ENCODE measurements around the gene PTPRF.
"Not testable (repeated sequence)": the region's sequence is repeated elsewhere in the genome, so short reads cannot be mapped to it uniquely, and the experiment has no call there.

The PTPRF gene

GRCh38 chr1:43634721-43635120 lies 104.0 kb downstream of the PTPRF start:
- no peak for DNase-seq (ENCODE audit: low spot score)

GRCh38 chr1:43636006-43636641 lies 105.4 kb downstream of the PTPRF start:
- no peak for DNase-seq (ENCODE audit: low spot score)

GRCh38 chr1:43637267-43637666 lies 106.6 kb downstream of the PTPRF start:
- no peak for DNase-seq (ENCODE audit: low spot score)

- DNase-seq (ENCODE audit: low spot score) = not testable (repeated sequence)
Measured at GRCh38 chr1:43638381-43638780, 107.7 kb downstream of the PTPRF start.

GRCh38 chr1:43639976-43640794 lies 109.5 kb downstream of the PTPRF start:
- DNase-seq (ENCODE audit: low spot score) = no peak

- DNase-seq (ENCODE audit: low spot score) = no peak
Measured at GRCh38 chr1:43644558-43644957, 113.9 kb downstream of the PTPRF start.

- DNase-seq (ENCODE audit: low spot score) = no peak
Measured at GRCh38 chr1:43645461-43645860, 114.8 kb downstream of the PTPRF start.

GRCh38 chr1:43647331-43647730 lies 116.6 kb downstream of the PTPRF start:
- DNase-seq (ENCODE audit: low spot score) = not testable (repeated sequence)

GRCh38 chr1:43648221-43648847 lies 117.7 kb downstream of the PTPRF start:
- no peak for DNase-seq (ENCODE audit: low spot score)

- DNase-seq (ENCODE audit: low spot score) = no peak
Measured at GRCh38 chr1:43648876-43649477, 118.3 kb downstream of the PTPRF start.

GRCh38 chr1:43650310-43651085 lies 119.8 kb downstream of the PTPRF start:
- peak; percentile 100 for DNase-seq (ENCODE audit: low spot score)

- no peak for DNase-seq (ENCODE audit: low spot score)
Measured at GRCh38 chr1:43651188-43651587, 120.5 kb downstream of the PTPRF start.

GRCh38 chr1:43651902-43652301 lies 121.2 kb downstream of the PTPRF start:
- no peak for DNase-seq (ENCODE audit: low spot score)

- DNase-seq (ENCODE audit: low spot score) = peak; percentile 40
Measured at GRCh38 chr1:43653339-43653738, 122.7 kb downstream of the PTPRF start.

- DNase-seq (ENCODE audit: low spot score) = no peak
Measured at GRCh38 chr1:43653893-43654292, 123.2 kb downstream of the PTPRF start.

- DNase-seq (ENCODE audit: low spot score) = no peak
Measured at GRCh38 chr1:43655953-43656352, 125.3 kb downstream of the PTPRF start.

- no peak for DNase-seq (ENCODE audit: low spot score)
Measured at GRCh38 chr1:43659212-43660166, 128.8 kb downstream of the PTPRF start.

- no peak for DNase-seq (ENCODE audit: low spot score)
Measured at GRCh38 chr1:43660355-43660754, 129.7 kb downstream of the PTPRF start.

- no peak for DNase-seq (ENCODE audit: low spot score)
Measured at GRCh38 chr1:43664369-43664768, 133.7 kb downstream of the PTPRF start.

- no peak for DNase-seq (ENCODE audit: low spot score)
Measured at GRCh38 chr1:43666608-43667007, 135.9 kb downstream of the PTPRF start.

GRCh38 chr1:43668956-43669355 lies 138.3 kb downstream of the PTPRF start:
- peak; percentile 40 for DNase-seq (ENCODE audit: low spot score)
